IPS-18c (cell line): ENCODE data around the gene C6orf136.
"Not testable (repeated sequence)": the region's sequence is repeated elsewhere in the genome, so short reads cannot be mapped to it uniquely, and the experiment has no call there.

Experiments
- H3K4me3 ChIP-seq: 2 replicates; pipeline ENCODE4 v1.7.0; 2013; ENCODE audit warnings: low read depth, mild to moderate bottlenecking, low read length, moderate library complexity; ENCODE audit not compliant: insufficient read depth
- H3K9me3 ChIP-seq: one replicate; pipeline ENCODE4 v1.6.1; 2013; ENCODE audit warnings: mild to moderate bottlenecking, low read length, moderate library complexity; ENCODE audit not compliant: control insufficient read depth, insufficient read depth

The C6orf136 gene, protein sequence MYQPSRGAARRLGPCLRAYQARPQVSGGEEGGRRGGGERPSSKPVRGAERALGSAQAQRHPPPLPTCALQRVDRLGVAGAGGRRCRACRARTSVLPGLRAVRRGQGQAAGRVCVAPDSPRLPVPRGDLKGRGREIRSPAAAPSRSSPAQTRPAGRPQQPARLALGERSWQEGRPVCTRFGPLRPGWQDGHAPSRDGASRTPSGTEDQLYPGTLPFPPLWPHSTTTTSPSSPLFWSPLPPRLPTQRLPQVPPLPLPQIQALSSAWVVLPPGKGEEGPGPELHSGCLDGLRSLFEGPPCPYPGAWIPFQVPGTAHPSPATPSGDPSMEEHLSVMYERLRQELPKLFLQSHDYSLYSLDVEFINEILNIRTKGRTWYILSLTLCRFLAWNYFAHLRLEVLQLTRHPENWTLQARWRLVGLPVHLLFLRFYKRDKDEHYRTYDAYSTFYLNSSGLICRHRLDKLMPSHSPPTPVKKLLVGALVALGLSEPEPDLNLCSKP

DNA sequence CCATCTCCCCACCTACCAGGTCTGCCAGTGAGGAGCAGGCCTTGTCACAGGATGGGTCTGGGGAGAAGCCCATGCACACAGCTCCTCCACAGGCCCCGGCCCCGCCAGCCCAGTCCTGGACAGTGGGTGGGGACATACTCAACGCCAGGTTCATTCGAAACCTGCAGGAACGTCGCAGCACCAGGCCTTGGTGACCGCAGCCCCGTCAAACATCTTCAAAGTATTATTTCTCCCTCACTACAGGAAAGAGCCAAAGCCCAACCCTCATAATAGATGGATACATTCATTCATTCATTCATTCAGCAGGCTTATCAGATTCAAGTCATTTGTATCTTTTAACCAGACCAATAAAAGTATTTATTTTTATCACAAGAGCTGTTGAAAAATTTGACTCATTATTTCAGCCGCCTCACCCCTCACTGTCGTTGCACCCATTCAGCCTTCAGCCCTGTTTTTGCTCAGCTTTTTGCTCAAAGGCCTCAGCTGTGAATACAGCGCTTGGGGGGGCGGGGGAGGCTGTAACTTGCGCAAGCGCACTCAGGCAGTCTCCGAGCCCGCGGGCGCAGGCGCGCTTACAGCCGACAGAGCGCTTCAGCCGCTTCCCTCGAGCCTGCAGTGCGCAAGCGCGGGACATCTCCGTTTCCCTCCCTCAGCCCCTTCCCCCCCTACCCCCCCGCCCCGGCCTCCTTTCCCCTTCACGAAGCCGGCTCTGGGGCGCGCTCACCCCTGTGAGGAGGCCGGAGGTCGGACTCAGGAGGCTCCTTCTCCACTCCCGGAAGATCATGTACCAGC is at the start of gene C6orf136:
TSS of gene C6orf136 (plus strand) at position 684 of the 792 bp plus-strand sequence. CDS start at position 783, 99 bp downstream.
- H3K9me3 ChIP-seq: no peaks in the 10 kb centered on the region
- H3K4me3 ChIP-seq: peak within 1 kb of the TSS; percentile 95

DNA sequence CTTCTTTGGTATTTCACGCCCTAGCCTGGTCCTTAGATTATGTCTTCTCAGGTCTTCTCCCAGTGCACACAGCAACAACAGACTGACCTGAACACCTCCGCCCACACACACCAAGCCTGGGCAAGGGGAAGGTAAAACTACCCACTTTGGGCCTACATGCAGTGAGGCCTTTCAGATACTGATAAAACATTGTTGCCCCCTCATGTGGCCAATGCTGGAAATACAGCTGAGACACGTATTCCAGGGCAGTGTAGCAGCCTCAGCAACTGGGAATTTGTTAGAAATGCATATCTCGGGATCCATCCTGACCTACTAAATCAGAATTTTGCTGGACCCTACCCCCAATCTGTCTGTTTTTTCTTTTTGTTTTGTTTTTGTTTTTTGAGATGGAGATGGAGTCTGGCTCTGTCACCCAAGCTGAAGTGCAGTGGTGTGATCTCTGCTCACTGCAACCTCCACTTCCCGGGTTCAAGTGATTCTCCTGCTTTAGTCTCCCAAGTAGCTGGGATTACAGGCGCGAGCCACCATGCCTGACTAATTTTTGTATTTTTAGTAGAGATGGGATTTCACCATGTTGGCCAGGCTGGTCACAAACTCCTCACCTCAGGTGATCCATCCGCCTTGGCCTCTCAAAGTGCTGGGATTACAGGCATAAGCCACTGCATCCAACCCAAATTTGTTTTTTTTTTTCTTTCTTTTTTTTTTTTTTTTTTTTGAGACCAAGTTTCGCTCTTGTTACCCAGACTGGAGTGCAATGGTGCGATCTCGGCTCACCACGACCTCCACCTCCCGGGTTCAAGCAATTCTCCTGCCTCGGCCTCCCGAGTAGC is 49.4 kb upstream of the C6orf136 start:
- H3K9me3 ChIP-seq, H3K4me3 ChIP-seq: not testable (repeated sequence)

DNA sequence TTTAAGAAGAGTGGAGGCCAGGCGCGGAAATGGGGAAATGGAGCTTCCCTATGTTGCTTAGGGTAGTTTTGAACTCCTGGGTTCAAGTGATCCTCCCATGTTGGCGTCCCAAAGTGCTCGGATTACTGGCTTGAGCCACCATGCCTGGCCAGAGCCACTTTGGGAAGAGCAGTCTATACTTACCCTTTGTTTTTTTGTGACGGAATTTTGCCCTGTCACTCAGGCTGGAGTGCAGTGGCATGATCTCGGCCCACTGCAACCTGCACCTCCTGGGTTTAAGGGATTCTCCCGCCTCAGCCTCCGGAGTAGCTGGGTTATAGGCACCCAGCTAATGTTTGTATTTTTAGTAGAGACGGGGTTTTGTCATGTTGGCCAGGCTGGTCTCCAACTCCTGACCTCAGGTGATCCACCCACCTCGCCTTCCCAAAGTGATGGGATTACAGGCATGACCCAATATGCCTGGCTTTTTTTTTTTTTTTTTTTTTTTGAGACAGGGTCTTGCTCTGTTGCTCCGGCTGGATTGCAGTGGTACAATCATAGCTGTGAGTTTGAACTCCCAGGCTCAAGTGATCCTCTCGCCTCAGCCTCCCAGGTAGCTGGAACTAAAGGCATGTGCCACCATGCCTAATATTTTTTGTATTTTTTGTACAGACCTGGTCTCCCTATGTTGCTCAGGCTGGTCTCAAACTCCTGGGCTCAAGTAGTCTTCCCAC is 47.9 kb upstream of the C6orf136 start:
- Histone ChIP-seq H3K4me3 (no peak overlapping the region), H3K9me3 (no peaks in the 10 kb centered on the region)

DNA sequence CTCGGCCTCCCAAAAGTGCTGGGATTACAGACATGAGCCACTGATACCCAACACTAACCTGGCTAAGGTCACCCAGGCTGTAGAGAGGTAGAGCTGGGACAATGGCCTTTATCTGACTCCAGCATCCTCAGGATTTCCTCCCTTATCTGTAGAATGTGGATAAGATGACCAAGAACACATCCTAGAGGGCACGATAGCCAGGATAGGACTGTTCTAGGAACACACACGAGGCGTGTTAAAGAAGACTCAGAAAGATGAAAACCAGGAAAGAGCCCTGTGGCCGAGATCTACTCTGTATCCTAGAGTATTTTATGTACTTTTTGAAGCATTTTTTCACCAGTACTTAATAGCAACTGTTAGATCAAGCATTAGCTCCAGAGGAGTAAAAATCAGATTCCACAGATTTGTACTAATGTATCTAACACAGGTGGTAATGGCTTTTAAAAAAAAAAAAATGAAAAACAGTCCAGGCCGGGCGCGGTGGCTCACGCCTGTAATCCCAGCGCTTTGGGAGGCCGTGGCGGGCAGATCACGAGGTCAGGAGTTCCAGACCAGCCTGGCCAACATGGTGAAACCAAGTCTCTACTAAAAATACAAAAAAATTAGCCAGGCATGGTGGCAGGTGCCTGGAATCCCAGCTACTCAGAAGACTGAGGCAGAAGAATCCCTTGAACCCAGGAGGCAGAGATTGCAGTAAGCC is 47.2 kb upstream of the C6orf136 start:
- H3K4me3 ChIP-seq: no peak overlapping the region
- H3K9me3 ChIP-seq: no peaks in the 10 kb centered on the region

DNA sequence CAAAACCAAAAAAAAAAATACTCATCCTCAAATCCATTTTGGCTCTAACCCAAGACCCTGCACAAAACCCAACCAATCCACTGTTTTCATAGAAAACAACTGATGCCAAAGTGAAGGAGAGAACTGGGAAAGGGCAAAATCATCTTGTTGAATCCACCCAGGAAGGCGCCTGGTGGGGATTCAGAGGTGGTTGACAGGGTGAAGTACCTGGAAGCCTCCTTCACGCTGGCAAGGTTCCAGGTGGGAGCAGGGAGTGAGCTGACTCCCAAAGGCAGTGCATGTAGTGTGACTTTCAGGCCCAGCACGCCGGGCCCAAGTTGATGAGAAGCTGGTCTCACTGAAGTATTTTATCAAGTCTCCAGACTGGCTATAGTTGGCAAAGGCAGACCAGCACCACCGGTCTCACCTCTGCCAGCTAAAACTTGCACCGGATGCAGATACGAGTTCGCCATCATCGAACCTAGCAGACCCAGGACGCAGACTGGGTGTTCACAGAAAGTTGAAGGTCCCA is 46.4 kb upstream of the C6orf136 start:
- H3K9me3 ChIP-seq: no peaks in the 10 kb centered on the region
- H3K4me3 ChIP-seq: no peak overlapping the region

DNA sequence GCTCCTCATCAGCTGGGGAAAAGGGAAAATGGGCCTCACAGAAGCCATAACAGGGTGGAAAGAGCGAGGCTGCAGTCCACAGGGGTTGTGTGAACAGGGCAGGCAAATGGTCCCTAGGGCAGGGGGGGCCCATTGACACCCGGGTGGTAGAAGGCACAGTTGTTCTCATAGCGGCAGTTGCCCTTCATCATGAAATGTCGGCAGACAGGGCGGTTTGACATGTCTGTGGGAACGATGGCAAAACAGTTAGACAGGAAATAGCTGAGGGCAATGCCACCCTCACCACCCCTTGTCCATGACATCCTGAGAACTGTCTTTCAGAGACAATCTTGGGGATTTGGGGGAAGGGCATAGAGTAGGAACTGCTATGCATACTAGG is 45.5 kb upstream of the C6orf136 start:
- Histone ChIP-seq H3K9me3 (no peaks in the 10 kb centered on the region), H3K4me3 (no peak overlapping the region)

DNA sequence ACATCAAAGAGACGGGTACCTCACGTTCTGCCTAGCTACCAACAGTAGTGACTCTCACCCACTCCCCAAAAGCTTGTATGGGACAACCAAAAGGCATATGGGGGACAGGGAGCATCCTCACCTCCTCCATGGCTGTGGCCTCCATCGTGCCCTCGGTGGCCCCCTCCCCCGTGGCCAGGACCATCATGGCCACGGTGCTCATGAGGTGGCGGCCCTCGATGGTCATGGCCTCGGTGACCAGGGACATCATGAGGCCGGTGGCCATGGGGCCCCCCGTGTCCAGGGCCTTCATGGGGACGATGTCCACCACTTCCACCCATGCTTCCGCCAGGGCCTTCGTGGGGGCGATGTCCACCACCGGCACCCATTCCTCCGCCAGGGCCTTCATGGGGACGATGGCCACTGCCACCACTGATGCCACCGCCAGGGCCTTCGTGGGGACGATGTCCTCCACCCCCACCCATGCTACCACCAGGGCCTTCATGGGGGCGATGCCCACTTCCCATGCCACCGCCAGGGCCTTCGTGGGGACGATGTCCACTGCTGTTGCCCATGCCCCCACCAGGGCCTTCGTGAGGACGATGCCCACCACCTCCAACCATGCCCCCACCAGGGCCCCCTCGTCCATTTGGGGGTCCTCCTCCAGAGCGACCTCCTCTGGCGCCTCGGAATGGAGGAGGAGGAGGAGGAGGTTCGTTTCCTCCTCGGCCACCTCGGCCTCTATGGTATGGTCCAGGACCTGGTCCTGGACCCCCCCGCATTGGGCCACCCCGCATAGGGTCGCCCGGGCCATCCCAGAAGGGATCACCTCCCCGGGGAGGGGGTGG is 44.9 kb upstream of the C6orf136 start:
- Histone ChIP-seq H3K9me3 (no peaks in the 10 kb centered on the region), H3K4me3 (no peak overlapping the region)

DNA sequence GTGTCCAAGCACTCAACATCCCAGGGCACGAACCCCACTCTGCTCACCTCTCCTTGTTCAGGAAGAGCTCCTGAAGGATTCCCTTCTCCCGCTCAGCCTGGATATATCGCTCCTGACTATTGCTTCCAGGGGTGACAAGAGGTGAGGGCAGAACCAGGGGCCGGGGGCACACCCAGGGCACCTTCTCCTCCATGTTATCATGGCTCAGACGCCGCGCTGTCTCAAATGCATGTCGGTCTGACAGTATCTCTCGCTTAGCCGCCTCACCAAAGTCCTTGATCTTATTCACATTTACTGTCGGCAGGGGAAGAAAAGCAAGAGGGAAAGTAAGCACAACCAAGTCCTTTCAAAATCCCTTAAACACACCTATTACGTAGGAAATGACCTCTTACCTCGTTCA is 43.0 kb upstream of the C6orf136 start:
- H3K4me3 ChIP-seq: no peak overlapping the region
- H3K9me3 ChIP-seq: no peaks in the 10 kb centered on the region

DNA sequence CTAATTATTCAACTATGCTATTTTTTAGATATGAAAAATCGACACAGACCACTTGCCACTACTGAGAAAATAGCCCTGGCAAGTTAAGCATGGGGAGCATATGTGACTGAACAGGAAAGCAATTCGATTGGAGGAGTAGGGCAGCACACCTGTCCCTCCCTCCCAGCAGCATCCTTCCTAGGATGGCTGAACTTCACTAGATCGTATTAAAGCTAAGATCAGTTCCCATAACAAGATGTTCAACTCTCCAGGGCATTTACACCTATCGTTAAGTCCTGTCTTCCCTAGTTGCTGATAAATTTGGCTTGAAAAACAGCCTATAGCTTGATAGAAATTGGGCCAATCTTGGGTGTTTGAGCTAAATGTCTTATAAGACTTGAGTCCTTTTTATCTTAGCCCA is 36.9 kb upstream of the C6orf136 start:
- no peaks in the 10 kb centered on the region for H3K9me3 ChIP-seq
- H3K4me3 ChIP-seq: no peak overlapping the region

DNA sequence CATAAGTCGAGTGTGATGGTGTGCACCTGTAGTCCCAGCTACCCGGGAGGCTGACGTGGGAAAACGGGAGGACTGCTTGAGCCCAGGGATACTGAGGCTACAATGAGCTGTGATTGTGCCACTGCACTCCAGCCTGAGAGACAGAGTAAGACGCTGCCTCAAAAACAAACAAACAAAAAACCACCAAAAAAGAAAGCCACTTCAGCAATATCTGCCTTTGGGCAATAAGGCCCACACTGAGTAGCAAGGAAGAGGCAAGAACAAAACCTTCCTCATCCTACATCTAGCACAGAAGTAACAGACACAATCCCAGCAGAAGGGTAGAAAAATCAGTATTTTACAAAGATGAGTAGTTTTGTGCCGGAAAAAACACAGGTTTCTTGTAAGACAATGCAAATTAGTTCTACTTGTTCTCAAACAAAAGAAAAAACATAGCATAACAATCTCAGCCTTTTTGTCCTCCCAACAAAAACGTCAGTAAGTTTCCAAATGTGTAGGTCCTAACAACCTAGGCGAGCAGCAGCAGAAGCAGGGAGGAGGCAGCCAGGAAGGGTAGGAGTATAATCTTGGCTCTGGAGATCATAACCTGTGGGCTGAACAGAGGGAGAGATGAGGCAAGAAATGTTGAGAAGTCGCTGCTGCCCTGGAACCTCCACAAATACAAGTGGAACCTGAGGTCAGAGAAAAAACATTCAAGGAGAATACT is 35.6 kb upstream of the C6orf136 start:
- Histone ChIP-seq H3K4me3 (no peak overlapping the region), H3K9me3 (no peaks in the 10 kb centered on the region)

DNA sequence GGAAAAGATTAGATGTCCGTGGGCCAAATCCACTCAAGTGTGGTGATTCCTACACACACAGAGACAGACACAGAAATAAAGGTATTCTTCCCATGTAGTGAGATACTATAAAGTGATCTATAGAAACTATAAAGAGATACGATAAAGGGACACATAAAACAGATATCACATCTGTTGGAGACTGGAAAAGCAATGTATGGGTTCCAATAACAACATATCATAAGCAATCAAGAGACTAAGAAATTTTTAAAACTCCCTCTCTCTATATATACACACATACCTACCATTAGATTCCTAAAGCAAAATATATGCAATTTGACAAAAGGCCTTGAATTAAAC is 35.1 kb upstream of the C6orf136 start:
- H3K4me3 ChIP-seq: no peak overlapping the region

DNA sequence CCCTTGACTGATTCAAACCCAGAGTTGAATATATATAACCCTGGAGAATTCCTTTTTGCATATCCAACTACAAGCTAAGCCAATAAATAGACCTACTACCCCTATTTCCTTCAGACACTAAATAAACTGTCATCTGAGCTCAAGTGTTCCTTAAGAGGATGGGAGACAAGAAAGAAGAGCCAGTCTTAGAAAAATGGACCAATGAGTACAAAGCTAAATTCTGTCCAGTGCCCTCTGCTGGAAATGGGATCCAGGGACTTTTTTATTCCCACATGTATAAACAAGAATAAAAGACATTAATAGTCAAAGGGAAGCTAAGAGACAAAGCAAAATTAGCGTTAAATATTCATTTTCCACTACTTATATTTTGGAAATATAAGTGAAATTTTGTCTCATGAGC is 34.7 kb upstream of the C6orf136 start:
- Histone ChIP-seq H3K4me3 (no peak overlapping the region), H3K9me3 (no peaks in the 10 kb centered on the region)

More for the DNA sequence above, 35.1 kb upstream of the C6orf136 start:
- no peaks in the 10 kb centered on the region for H3K9me3 ChIP-seq

DNA sequence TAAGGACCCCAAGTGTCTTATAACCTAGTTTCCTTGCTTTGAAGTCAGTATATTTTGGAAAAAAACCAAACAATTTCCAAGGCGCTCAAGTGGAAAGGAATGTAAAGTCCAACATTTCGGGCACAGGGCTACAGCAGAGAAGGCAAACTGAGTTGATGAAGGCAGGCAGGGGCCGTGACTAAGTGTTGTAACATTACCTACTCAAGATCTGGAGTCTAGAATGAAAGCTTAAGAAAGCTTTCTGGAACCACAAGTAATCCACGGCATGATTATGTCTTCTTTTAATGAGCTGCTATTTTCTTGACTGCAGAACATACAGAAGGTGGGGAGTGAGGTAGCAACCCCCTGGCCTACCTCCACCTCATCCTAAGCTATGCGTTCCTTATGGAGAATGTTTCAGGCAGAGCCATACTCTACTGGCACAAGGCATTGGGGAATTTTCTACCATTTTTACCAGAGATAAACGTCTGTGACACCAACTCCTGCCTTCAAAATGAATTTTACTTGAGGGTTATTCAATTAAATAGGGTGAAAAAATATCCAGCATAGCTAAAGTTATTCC is 34.2 kb upstream of the C6orf136 start:
- no peak overlapping the region for H3K4me3 ChIP-seq
- H3K9me3 ChIP-seq: no peaks in the 10 kb centered on the region

DNA sequence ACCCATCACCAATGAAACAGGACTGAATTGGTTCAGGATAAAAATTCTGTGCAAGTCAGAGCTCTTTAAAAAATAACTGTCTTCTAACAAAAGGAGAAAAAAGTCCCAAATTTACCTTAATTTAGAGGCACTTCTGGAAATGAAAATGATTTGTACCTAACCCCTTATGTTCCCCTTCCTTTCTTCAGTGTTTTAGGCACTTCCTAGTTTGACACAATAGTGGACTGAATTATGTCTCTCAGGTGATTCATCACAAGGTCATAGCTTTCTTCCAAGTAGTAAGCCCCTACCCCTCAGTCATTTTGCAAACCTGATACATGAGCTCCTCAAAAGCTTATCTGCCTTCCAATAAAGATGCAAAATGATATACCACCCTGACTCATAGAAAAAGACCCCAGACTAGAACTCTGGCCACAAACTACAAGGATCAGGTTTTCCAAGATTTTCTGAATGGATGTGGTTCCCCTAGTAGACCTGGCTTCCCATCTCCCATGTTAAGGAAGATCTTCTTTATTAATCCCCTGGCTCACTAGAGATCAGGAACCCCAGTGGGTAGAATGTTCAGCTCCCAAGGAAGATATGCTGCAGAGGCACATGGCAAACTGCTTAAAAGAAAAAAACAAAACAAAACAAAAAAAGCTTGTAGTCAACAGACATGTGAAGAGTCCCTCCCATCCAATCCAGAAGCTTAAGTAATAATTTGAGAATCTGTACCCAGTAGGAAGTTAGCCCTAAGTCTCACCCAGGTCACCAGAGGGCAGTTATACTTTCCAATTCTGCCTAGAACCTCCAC is 33.5 kb upstream of the C6orf136 start:
- Histone ChIP-seq H3K9me3 (no peaks in the 10 kb centered on the region), H3K4me3 (no peak overlapping the region)
